Posterior cingulate gyrus (tissue), 11 donors: ENCODE data around the gene RPS6KA5.
"Not testable (repeated sequence)": the region's sequence is repeated elsewhere in the genome, so short reads cannot be mapped to it uniquely, and the experiment has no call there.

Source experiments
- DNase-seq, 10 donors: peaks; one replicate each; pipeline versions ENCODE4 v3.0.0 to v3.0.0-alpha.2; 2020 to 2021; ENCODE audit warnings: mixed read lengths in 3 of 10
- intact Hi-C: fragments of 100-400 bp; cut with DNase I; formaldehyde crosslinking; loops from one replicate; pipeline ENCODE4 v1.15.1; 2023

RPS6KA5 gene

DNA sequence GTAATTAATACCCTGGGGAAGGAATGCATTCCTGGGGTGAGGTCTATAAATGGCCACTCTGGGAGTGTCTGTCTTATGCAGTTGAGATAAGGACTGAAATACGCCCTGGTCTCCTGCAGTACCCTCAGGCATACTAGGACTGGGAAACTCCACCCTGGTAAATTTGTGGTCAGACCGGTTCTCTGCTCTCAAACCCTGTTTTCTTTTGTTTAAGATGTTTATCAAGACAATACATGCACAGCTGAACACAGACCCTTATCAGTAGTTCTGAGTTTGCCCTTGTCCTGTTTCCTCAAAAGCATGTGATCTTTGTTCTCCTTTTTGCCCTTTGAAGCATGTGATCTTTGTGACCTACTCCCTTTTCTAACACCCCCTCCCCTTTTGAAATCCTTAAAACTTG, 106.8 kb downstream of the RPS6KA5 start:
- intact Hi-C loops, DNase-seq: not testable (repeated sequence)

DNA sequence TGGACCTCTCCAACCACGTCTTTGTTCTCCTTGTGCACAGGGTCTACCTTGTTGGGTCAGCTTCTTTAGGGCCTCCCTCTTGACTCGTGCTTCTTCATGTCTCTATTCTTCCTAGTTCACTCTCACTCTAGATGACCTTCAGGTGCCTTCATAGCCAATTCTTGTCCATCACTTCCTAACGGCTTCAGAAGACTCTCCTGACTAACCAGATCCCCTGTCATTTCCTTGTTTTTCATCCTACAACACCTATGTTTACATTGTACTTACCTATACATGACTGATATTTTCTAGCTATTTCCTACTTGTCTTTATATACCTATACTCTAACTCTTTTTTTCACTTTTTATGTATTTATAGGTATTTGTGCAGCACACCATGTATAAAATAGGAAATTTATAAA, 117.1 kb downstream of the RPS6KA5 start:
- no peak for DNase-seq

DNA sequence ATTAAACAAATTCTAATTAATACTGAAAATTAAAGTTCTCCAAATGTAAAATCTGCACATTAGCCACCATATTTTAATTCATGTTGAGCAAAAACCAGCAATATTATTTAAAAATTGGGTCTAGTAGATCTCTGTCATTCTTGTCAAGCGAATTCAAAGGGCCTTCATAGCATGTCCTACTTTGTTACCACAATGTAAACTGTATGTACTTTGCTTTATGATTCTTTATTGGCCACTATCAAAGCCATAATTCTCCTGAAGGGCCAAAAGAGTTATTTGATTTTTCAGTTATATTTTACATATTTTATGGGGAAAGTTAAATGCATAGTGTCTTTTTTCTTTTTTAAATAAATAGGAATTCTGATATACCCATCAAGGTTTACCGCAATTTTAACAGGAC, 117.9 kb downstream of the RPS6KA5 start:
- intact Hi-C loops = no loop called here
- DNase-seq = no peak

More for the DNA sequence above, 117.1 kb downstream of the RPS6KA5 start:
- intact Hi-C loops = no loop called here

DNA sequence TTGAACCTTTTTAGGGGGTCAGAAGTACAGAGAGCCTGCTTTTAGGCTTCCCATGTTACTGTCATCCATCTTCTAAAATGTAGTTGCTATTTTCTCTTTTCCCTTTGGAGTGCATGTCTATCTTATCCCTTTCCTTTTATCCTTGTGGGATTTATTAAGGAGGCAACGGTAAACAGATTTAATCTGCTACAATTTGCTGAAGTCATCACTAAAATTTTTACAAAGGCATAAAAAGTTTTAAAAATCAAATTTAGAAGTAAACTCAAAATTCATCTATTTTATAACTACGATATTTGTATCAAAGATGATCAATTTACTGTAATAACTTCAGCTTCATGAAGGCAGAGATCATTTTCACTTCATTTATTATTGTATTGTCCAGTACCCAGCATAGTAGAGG, 118.7 kb downstream of the RPS6KA5 start:
- intact Hi-C loops = no loop called here
- no peak for DNase-seq

DNA sequence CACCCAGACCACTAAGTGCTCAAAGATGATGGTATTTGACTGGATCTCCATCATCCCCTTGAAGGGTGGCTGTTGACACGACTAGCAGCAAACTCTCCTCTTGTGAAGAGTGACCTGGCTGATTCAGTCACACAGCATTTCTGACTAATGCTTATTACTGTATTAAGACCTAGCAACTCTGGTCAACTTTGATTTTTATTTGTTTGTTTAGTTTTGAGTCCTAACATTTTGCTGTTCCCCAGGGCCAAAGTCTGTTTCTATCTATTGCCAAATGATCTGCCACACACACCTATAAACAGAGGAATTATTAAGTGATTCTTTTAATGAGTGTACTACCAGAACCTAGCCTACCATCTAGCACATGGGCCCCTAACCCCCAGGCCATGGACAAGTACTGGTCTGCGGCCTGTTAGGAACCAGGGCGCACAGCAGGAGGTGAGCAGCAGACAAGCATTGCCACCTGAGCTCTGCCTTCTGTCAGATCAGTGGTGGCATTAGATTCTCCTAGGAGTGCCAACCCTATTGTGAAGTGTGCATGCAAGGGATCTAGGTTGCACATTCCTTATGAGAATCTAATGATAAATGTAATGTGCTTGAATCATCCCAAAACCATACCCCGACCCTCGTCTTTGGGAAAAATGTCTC, 120.0 kb downstream of the RPS6KA5 start:
- no peak for DNase-seq
- intact Hi-C loops = no loop called here

DNA sequence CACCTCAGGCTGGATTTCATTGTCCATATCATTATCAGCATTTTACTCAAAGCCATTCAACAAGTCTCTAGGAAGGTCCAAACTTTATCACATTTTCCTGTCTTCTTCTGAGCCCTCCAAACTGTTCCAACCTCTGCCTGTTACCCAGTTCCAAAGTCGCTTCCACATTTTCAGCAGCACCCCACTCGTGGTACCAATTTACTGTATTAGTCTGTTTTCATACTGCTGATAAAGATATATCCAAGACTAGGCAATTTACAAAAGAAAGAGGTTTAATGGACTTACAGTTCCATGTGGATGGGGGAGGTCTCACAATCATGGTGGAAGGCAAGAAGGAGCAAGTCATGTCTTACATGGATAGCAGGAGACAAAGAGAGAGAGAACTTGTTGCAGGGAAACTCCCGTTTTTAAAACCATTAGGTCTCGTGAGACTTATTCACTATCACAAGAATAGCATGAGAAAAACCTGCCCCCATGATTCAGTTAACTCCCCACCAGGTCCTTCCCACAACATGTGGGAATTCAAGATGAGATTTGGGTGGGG, 121.1 kb downstream of the RPS6KA5 start:
- DNase-seq = not testable (repeated sequence)

DNA sequence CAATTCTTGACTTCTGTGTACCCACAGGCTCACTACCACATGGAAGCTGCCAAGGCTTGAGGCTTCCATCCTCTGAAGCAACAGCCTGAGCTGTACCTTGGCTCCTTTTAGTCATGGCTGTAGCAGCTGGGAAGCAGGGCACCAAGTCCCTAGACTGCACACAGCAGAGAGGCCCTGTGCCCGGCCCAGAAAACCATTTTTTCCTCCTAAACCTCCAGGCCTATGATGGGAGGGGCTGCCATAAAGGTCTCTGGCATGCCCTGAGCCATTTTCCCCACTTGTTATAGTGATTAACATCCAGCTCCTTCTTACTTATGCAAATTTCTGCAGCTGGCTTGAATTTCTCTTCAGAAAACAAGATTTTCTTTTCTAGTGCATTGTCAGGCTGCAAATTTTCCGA, 121.8 kb downstream of the RPS6KA5 start:
- DNase-seq = no peak
- intact Hi-C loops = no loop called here

More for the DNA sequence above, 121.1 kb downstream of the RPS6KA5 start:
- intact Hi-C loops = not testable (repeated sequence)

DNA sequence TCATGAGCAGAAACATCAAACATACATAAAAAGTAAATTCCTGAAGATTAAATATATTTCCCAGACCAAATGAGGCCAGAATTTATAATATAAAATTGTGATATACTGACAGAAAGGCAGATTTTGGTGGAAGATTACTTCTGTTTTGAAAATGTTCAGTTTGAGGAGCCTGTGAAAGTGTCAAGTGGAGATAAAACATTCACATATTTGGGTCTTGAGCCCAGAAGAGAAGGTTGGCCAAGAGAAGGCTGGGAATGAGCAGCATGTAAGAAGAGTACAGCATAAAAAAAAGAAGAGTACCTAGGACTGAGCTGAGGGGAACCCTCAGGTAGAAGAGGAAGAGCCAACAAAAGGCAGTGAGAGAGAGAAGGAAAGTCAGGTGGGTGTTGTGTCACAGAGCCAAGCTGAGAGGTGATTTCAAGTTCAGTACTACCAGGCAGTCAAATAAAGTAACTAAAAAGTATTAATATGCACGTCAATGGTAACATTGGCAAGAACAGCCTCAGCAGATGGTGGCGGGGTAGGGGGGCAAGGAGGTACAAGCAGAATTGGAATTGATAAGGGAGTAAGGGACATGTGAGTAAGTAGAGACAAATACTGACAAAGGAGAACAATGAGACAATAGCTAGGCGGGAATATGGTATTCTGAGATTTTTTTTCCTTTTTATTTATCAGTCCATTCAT, 123.5 kb downstream of the RPS6KA5 start:
- intact Hi-C loops = no loop called here
- no peak for DNase-seq

DNA sequence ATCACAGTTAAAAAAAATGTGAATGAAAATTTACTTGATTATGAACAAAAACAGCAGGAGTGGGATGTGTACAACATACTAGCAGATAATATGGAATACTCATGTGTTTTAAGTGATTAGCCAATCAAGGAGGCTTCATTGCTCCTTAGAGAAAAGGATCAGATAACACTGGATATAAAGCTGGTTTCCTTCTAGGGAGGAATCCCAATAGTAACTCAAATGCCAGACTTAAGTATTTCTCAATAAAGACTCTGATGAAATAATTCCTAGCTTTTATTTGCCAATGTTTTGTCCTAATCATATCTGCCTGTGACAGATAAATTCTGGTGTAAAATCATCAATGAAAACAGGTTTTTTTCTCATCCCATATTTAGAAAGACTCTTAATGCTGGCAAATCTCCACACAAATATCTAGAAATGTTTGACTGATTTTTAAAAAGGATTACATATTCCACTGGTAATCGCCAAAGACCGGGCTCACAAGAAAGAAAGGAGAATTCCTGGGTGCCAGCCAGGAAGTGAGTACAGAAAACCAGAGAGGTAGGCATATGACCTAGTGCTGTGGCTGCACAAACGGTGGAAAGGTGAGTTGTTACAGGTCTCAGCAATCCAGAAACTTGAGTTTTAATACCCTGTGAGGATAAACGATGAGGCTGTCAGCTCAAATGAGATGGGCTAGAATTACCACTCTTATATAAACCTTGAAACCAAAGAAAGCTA, 135.7 kb downstream of the RPS6KA5 start:
- intact Hi-C loops = no loop called here
- DNase-seq = no peak

DNA sequence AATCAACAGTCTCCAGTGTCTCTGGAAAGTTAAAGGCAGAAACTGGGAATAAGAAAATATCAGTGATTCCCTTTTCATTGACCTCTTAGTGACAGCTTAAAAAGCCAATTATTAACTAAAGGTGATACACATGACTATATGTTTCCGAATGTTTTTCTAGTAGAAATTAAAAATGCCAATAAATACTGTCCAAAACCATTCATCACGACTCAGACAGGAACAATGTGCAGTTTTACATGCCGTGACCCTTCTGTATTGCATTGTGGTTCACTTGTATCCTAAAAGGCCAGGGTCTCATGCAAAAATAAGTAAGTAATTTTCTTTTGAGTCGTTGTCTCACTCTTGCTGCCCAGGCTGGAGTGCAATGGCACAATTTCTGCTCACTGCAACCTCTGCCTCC, 138.3 kb downstream of the RPS6KA5 start:
- intact Hi-C loops = no loop called here
- DNase-seq = no peak

DNA sequence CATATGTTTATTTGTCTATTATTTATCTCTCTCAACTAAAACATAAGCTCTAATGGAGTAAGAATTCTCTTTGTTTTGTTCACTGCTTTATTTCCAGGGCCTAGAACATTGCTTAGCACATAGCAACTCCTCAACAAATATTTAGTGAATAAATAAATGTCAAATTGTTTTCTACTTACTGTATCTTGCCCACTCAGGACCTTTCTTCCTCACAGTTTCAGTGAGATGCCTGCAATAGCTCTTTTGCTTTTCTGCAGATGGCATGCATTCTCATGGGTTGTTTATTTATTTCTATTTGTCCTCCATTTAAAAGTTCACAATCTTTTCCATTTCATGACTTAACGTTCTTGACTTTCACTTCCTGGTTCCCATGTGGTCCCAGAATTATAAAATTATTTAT, 149.3 kb downstream of the RPS6KA5 start:
- intact Hi-C loops = no loop called here
- no peak for DNase-seq

DNA sequence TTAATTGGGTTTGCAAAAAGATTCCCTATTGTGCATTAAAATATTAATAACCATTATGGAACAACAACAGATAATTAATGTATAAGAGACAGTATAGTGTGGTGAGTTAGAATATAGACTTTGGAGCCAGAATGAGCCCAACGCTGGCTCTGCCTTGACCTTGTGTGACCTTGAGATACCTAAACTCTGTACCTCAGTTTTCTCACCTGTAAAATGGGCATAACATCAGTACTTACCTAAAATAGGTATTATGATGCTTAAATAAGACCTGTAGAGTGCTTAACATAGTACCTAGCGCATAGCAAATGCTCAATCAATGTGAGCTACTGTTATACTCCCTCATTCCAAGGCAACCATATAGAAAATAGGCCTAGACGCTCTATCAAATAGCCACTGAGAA, 153.3 kb downstream of the RPS6KA5 start:
- intact Hi-C loops = loop anchor here (10.0 kb wide), 1 partner anchor 238 kb away; no protein-coding TSS in a partner anchor
- no peak for DNase-seq

DNA sequence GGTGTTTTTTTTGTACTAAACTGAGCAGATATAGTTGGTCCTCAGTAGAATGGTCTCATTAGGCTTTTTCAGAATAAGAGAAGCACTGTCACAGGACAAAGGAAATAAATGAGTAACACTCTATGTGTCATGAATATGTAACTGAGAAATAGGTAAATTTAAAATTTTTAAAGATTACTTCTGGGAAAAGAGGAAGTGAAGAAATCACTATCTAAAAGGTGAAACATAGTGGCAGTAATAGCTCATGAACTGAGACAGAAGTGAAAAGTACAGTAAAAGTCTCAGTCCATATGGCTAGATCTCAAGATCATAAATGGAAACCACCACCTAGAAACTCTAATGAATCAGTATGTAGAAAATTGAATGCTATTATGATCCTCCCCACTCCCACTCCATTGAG, 154.9 kb downstream of the RPS6KA5 start:
- DNase-seq = no peak
- intact Hi-C loops = loop anchor here (10.0 kb wide), 1 partner anchor 239 kb away; no protein-coding TSS in a partner anchor

DNA sequence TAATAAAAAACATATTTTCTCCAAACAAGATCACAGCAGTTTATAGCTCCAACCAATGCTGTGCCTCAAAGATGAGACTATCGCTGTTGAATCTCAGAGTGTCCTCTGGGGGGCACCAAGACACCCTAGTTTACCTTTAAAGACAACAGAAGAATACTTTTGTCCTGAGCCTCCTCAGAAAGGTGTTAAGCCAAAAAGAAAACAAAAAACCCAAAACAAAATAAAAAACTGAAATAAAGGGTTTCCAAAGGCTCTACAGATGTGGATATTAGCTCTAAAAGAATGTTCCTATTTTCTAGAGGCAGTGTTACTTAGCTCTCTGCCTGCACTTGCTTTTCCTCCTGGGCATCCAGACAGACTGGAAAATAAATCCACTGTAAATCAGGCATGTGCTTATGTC, 157.3 kb downstream of the RPS6KA5 start:
- intact Hi-C loops = loop anchor here (2.0 to 10.0 kb wide), 4 partner anchors 154 to 384 kb away; no protein-coding TSS in a partner anchor
- DNase-seq = peak in 6 of 10 donors; percentile 49 to 82 (median 61)

DNA sequence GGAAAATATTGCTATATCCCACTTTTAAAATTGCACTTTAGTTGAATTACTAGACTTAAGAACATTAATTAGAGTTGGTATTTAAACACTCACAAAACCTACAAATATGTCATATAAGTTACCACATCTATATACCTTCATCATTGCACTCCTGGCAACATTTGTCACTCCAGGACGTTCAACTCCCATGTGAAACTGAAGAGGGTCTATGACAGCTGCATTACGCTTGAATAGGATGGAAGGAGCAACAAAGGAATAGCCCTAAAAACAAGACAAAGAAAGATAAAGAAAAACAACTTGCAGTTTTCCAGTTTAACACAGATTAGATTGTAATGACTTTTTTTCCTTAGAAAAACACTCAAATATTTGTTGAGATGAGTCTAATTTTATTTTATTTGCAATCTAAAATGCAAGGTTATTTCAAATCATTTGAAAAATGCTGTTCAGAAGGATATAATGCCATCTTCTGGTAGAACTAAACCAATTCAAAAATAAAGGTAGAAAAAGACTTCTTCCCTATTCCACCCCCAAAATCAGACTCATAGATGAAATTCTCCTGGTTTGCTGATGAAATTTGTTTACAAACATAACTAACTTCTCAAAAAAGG, 159.9 kb downstream of the RPS6KA5 start:
- DNase-seq = no peak
- intact Hi-C loops = loop anchor here (2.0 to 10.0 kb wide), 3 partner anchors 157 to 502 kb away; no protein-coding TSS in a partner anchor

DNA sequence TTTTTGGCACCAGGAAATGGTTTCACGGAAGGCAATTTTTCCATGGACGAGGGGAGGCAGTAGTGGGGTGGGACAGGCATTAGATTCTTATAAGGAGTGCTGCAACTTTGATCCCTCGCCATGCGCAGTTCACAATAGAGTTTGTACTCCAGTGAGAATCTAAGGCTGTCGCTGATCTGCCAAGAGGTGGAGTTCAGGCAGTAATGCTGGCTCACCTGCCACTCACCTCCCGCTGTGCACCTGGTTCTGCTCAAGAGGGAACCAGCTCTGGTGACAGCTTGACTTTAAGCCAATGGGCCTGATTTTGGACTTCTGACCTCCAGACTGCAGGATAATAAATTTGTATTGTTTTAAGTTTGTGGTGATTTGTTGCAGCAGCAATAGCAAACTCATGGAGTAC, 163.4 kb downstream of the RPS6KA5 start:
- intact Hi-C loops = loop anchor here (10.0 kb wide), 1 partner anchor 592 kb away; no protein-coding TSS in a partner anchor

DNA sequence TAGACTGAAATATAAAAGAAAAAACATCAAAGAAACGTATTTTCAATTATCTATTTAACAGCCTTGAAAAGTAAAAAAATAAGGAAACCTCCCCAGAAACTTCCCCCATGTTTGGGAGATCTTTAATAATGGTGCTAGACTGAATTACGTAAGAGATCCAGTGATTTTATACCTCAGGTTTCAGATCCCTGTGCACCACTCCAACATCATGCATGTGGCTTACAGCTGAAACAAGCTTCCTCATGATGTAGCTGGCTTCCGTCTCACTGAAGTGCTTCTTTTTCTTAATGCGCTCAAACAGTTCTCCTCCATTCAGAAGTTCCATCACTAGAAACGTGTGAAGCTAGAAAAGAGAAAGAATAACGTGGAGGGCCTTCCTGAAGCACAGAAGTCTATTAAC, 166.2 kb downstream of the RPS6KA5 start:
- intact Hi-C loops = loop anchor here (10.0 kb wide), 1 partner anchor 589 kb away; no protein-coding TSS in a partner anchor
- DNase-seq = no peak

More for the DNA sequence above, 163.4 kb downstream of the RPS6KA5 start:
- no peak for DNase-seq

DNA sequence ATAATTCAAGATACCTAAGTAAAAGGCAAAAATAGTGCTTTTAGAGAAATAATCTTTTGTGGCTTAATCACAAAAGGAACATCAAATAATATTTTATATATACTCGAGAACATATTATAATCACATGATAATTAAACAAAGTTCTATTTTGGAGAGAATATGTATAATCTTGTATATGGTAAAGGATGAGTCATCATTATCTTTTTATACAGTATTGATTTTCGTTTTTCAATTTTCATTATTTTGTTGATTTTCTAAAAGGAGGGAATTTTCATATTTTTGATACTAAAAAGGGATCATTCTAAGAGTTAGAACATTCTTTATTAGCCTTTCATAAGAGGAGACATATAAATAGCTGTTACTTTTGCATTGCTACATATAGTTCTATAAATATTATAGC, 166.9 kb downstream of the RPS6KA5 start:
- intact Hi-C loops = loop anchor here (10.0 kb wide), 1 partner anchor 589 kb away; no protein-coding TSS in a partner anchor
- no peak for DNase-seq

DNA sequence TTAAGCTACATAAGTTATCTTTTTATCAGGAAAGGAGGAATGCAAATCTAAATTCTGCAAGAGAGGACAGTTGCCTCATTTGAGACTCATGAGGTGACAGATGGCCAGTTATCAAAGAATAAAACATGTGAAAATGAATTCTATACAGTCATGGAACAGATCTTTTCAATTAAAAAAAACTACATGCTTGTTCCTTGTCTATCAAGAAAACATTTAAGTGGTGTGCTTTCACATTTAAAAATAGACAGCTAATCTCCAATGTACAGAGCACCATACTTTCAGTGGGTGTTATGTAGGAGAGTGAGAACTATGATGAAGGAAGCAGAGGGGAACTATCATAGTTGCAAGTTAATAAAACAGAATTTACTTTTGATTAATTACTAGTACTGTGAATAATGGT, 167.5 kb downstream of the RPS6KA5 start:
- no peak for DNase-seq
- intact Hi-C loops = loop anchor here (10.0 kb wide), 1 partner anchor 588 kb away; no protein-coding TSS in a partner anchor

DNA sequence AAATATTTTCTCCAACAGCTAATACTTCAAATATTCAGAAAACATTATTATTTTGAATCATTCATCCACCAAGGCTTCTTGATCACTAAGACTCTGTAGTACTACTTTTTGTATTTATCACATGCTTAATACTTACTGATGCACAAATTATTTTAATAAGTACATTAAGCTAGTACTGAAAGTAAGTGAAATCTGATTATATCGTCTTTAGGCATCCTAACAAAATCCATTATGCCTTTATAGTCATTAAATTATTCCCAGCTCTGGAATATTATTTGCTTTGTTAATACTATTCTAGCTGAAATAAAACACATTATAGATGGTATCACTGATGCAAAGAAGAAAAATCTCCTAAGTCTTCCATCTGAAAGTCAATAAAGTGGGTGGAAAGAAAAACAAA, 169.1 kb downstream of the RPS6KA5 start:
- intact Hi-C loops = loop anchor here (10.0 kb wide), 1 partner anchor 587 kb away; no protein-coding TSS in a partner anchor

More for the DNA sequence above, 169.1 kb downstream of the RPS6KA5 start:
- DNase-seq = no peak
